ENCODE measurements around the gene HECW1.

HECW1 gene

GRCh38 chr7:43557831-43558495, 445.5 kb downstream of the HECW1 start:
- H3K36me3 ChIP-seq = no peaks in the 10 kb centered on the region
- H3K4me1 ChIP-seq = no peaks in the 10 kb centered on the region
- H3K4me3 ChIP-seq = no peak overlapping the region
- peaks cover 0 to 9% of the 10 kb centered on the region in 2 donors for H3K27me3 ChIP-seq
- no peak overlapping the region for H3K27ac ChIP-seq
- no peak for DNase-seq
- no peak for TF ChIP-seq CTCF (IDR thresholded peaks at IDR 0.05)
- intact Hi-C loops (cut with DNase I; ENCODE audit: low total_unique reads) = no loop called here
- H3K9me3 ChIP-seq = no peaks in the 10 kb centered on the region

- intact Hi-C loops (cut with DNase I; ENCODE audit: low total_unique reads) = no loop called here
- Histone ChIP-seq H3K36me3 (no peaks in the 10 kb centered on the region), H3K9me3 (no peaks in the 10 kb centered on the region), H3K4me1 (no peaks in the 10 kb centered on the region), H3K4me3 (no peak overlapping the region), H3K27ac (no peak overlapping the region), H3K27me3 (peaks cover 0 to 9% of the 10 kb centered on the region in 2 donors)
- no peak for TF ChIP-seq CTCF (IDR thresholded peaks at IDR 0.05)
- DNase-seq = no peak
Observed at GRCh38 chr7:43559171-43559945, 446.9 kb downstream of the HECW1 start.

GRCh38 chr7:43559946-43560335, 447.5 kb downstream of the HECW1 start:
- Histone ChIP-seq H3K36me3 (no peaks in the 10 kb centered on the region), H3K4me1 (no peaks in the 10 kb centered on the region), H3K4me3 (no peak overlapping the region), H3K9me3 (no peaks in the 10 kb centered on the region), H3K27me3 (peaks cover 0 to 9% of the 10 kb centered on the region in 2 donors), H3K27ac (no peak overlapping the region)
- TF ChIP-seq CTCF (IDR thresholded peaks at IDR 0.05) = no peak
- DNase-seq = no peak
- intact Hi-C loops (cut with DNase I; ENCODE audit: low total_unique reads) = no loop called here

- Histone ChIP-seq H3K36me3 (no peaks in the 10 kb centered on the region), H3K27me3 (peaks cover 0 to 8% of the 10 kb centered on the region in 2 donors), H3K9me3 (no peaks in the 10 kb centered on the region), H3K27ac (no peak overlapping the region), H3K4me1 (no peaks in the 10 kb centered on the region), H3K4me3 (no peak overlapping the region)
- intact Hi-C loops (cut with DNase I; ENCODE audit: low total_unique reads) = no loop called here
- DNase-seq = no peak
- TF ChIP-seq CTCF (IDR thresholded peaks at IDR 0.05) = no peak
Observed at GRCh38 chr7:43560742-43561330, 448.4 kb downstream of the HECW1 start.

- H3K4me1 ChIP-seq = no peaks in the 10 kb centered on the region
- no peak overlapping the region for H3K27ac ChIP-seq
- TF ChIP-seq CTCF (IDR thresholded peaks at IDR 0.05) = no peak
- intact Hi-C loops (cut with DNase I; ENCODE audit: low total_unique reads) = no loop called here
- DNase-seq = no peak
- no peak overlapping the region for H3K4me3 ChIP-seq
- H3K27me3 ChIP-seq = no peaks in the 10 kb centered on the region
- H3K36me3 ChIP-seq = no peaks in the 10 kb centered on the region
- H3K9me3 ChIP-seq = no peaks in the 10 kb centered on the region
Observed at GRCh38 chr7:43562383-43562782, 449.9 kb downstream of the HECW1 start.
